SH-SY5Y (cell line): Measurements from ENCODE around the gene ERCC8.

Experiments used
- GATA2 ChIP-seq: IDR thresholded peaks from 2 replicates; pipeline ENCODE4 v1.6.1; 2011; ENCODE audit warnings: mild to moderate bottlenecking, low read depth, low read length
- GATA3 ChIP-seq: IDR thresholded peaks from 2 replicates; pipeline ENCODE4 v1.6.1; 2011; ENCODE audit warnings: low read depth, mild to moderate bottlenecking, low read length, moderate library complexity

DNA sequence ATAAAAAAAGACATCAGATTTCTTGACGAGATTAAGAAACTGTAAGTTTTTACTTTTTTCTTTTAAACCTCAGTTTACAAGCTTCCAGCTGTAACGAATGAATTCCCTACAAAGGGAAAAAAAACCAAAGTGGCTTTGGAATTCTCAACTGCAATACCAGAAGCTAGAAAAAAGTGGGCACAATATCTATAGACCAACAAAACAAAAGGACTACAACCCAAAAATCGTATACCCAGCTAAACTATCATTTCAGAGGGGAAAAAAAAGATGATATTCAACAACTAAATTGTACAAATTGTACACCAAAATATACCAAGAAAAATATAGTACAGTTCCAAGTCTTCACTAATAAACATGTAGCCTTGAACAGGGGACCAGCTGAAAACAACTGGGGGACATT is 74.0 kb downstream of the ERCC8 start:
- TF ChIP-seq GATA3 (no peak), GATA2 (no peak)
